HepG2 (cell line): Measurements from ENCODE around the gene TXN2. TPM values are rescaled to one million over a fixed set of nuclear protein-coding genes. Genes with fewer than 3 reads are reported as not detected.

Experiments
- ASH2L ChIP-seq: fragments of 300-600, 200-600 bp; sonication (generic); IDR thresholded peaks from 2 replicates; pipeline ENCODE4 v1.7.0; 2017; ENCODE audit warnings: low read depth, mild to moderate bottlenecking, moderate library complexity, mixed read lengths, low read length; ENCODE audit not compliant: insufficient read length
- GPN1 ChIP-seq: sonication (generic); formaldehyde crosslinking; IDR thresholded peaks from 2 replicates; pipeline ENCODE4 v1.5.1; 2020; ENCODE audit warnings: missing genetic modification reagents, borderline replicate concordance
- MEIS1 ChIP-seq: sonication (generic); formaldehyde crosslinking; IDR thresholded peaks from 2 replicates; pipeline ENCODE4 v1.9.0; 2021; ENCODE audit warnings: mild to moderate bottlenecking, missing genetic modification reagents, moderate library complexity, borderline replicate concordance
- NBN ChIP-seq: fragments of 450-650 bp; conservative IDR thresholded peaks from 2 replicates; pipeline ENCODE4 v1.6.1; 2017
- PTBP1 ChIP-seq: fragments of 200-400 bp; formaldehyde crosslinking; IDR thresholded peaks from 2 replicates; pipeline ENCODE4 v1.6.1; 2018; ENCODE audit warnings: low read length, low read depth; ENCODE audit not compliant: poor library complexity, severe bottlenecking
- SYNCRIP ChIP-seq: fragments of 200-400 bp; formaldehyde crosslinking; IDR thresholded peaks from 2 replicates; pipeline ENCODE4 v1.6.1; 2018; ENCODE audit warnings: mild to moderate bottlenecking, low read depth, low read length; ENCODE audit not compliant: insufficient read depth
- TFDP2 ChIP-seq: sonication (generic); formaldehyde crosslinking; IDR thresholded peaks from 2 replicates; pipeline ENCODE4 v1.4.0; 2020; ENCODE audit warnings: missing genetic modification reagents
- TGIF2 ChIP-seq: IDR thresholded peaks from 2 replicates; pipeline ENCODE4 v1.6.1; 2016; ENCODE audit warnings: control low read depth, missing compliant biosample characterization
- U2AF2 ChIP-seq: fragments of 200-400 bp; formaldehyde crosslinking; IDR thresholded peaks from 2 replicates; pipeline ENCODE4 v1.6.1; 2017; ENCODE audit warnings: low read depth, mild to moderate bottlenecking, low read length
- ZBTB38 ChIP-seq: sonication (generic); formaldehyde crosslinking; IDR thresholded peaks from 2 replicates; pipeline ENCODE4 v1.5.1; 2020; ENCODE audit warnings: mild to moderate bottlenecking, missing genetic modification reagents
- ZFP1 ChIP-seq: IDR thresholded peaks from 2 replicates; pipeline ENCODE4 v1.6.1; 2016
- ZKSCAN8 ChIP-seq: IDR thresholded peaks from 2 replicates; pipeline ENCODE4 v1.6.1; 2016; ENCODE audit warnings: borderline replicate concordance, missing genetic modification reagents, missing compliant biosample characterization
- ZNF124 ChIP-seq: sonication (generic); formaldehyde crosslinking; IDR thresholded peaks from 2 replicates; pipeline ENCODE4 v1.4.0; 2020; ENCODE audit warnings: missing genetic modification reagents
- ZNF207 ChIP-seq: fragments of 450-650 bp; IDR thresholded peaks from 2 replicates; pipeline ENCODE4 v1.6.1; 2016; ENCODE audit warnings: antibody characterized with exemption, borderline replicate concordance
- ZNF317 ChIP-seq: sonication (generic); formaldehyde crosslinking; IDR thresholded peaks from 2 replicates; pipeline ENCODE4 v1.5.0; 2020; ENCODE audit warnings: mild to moderate bottlenecking, missing genetic modification reagents
- polyA plus RNA-seq, 8 experiments: library from polyadenylated mRNA; depleted of rRNA in 3 of 8; stranded (reverse) in 7 of 8; unstranded in 1 of 8; fragments of >200 nt; fragmentation: Illumina TruSeq in 4 of 8; extraction: Trizol in 4 of 8; gene quantifications; 2 replicates each; pipeline versions ENCODE4 v1.2.1 to v1.2.3, GENCODE V29; 2011 to 2016; ENCODE audit warnings: low read depth in 4 of 8, missing spikeins in 1 of 8, mixed read lengths in 1 of 8; ENCODE audit not compliant: insufficient read depth in 1 of 8
- total RNA-seq, 5 experiments: library from RNA; depleted of rRNA; stranded (reverse); fragments of >200 nt; fragmentation: Illumina TruSeq; extraction: Trizol; gene quantifications; 2 replicates each; pipeline ENCODE4 v1.2.3, GENCODE V29; 2016; ENCODE audit warnings: low read depth in 1 of 5
- TF ChIP-seq, protein P1 (sequence below): sonication (generic); formaldehyde crosslinking; IDR thresholded peaks from 2 replicates; pipeline ENCODE4 v1.4.0; 2020; ENCODE audit warnings: mild to moderate bottlenecking, missing genetic modification reagents, borderline replicate concordance
- TF ChIP-seq, protein P2 (sequence below): sonication (generic); formaldehyde crosslinking; IDR thresholded peaks from 2 replicates; pipeline ENCODE4 v1.9.0; 2021; ENCODE audit warnings: missing genetic modification reagents, borderline replicate concordance
- TF ChIP-seq, protein P3 (sequence below): IDR thresholded peaks from 2 replicates; pipeline ENCODE4 v1.6.1; 2016; ENCODE audit warnings: low read depth
- TF ChIP-seq, protein P4 (sequence below): sonication (generic); formaldehyde crosslinking; IDR thresholded peaks from 2 replicates; pipeline ENCODE4 v1.8.0; 2022; ENCODE audit warnings: mild to moderate bottlenecking, missing genetic modification reagents

The TXN2 gene
- total and polyA plus RNA-seq, 2 of the 13 experiments (the other 11 are each of a cell fraction or from before 2014, with no cell fraction given): 41.4 to 109 TPM

DNA sequence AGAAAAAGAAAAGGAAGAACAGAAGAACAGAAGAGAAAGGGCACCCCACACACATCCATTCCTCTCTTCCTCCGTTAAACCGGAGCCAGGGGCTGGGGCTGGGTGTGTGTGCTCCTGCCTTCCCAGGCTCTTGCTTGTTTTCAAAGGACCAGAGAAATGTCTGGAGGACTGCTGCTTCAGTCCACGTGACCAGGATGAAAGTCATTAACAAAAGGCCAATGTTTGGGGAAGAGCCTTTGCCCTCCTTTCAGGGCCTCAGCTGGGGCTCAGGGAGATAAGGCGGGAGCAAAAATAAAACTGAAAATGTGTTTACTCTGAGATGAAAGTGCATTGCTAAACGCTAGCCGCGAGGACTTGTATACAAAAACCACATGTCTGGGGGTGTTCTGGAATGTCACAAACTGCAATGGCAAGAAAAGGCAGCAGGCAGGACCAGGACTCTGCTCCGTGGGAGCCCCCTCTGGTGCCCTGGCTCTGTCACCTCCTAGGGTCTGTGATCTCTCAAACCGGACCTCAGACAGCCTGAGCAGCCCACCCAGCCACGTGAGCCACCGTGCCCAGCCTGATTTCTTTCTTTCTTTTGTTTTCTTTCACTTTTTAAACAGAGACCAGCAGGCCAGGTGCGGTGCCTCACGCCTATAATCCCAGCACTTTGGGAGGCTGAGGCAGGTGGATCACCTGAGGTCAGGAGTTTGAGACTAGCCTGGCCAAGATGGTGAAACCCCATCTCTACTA is 62.1 kb downstream of the TXN2 start (continued):
- TF ChIP-seq U2AF2 (peak; percentile 79; the same call in 1 of the 2 replicates), ZNF207 (no peak), NBN (no peak), SYNCRIP (no peak), ZNF124 (CRISPR knock-in tag) (0 out of 2 replicates have a peak, but pooled peaks have one; percentile 62), GPN1 (CRISPR knock-in tag) (no peak), ZFP1 (CRISPR knock-in tag) (peak; percentile 93), PTBP1 (no peak), MEIS1 (no peak), ZKSCAN8 (peak; percentile 92), ZBTB38 (CRISPR knock-in tag) (peak; percentile 87; the same call in 1 of the 2 replicates), TGIF2 (CRISPR knock-in tag) (peak; percentile 95), ZNF317 (CRISPR knock-in tag) (0 out of 2 replicates have a peak, but pooled peaks have one; percentile 5), ASH2L (peak; percentile 73), TFDP2 (CRISPR knock-in tag) (peak; percentile 76)
- TF ChIP-seq, protein P1, sequence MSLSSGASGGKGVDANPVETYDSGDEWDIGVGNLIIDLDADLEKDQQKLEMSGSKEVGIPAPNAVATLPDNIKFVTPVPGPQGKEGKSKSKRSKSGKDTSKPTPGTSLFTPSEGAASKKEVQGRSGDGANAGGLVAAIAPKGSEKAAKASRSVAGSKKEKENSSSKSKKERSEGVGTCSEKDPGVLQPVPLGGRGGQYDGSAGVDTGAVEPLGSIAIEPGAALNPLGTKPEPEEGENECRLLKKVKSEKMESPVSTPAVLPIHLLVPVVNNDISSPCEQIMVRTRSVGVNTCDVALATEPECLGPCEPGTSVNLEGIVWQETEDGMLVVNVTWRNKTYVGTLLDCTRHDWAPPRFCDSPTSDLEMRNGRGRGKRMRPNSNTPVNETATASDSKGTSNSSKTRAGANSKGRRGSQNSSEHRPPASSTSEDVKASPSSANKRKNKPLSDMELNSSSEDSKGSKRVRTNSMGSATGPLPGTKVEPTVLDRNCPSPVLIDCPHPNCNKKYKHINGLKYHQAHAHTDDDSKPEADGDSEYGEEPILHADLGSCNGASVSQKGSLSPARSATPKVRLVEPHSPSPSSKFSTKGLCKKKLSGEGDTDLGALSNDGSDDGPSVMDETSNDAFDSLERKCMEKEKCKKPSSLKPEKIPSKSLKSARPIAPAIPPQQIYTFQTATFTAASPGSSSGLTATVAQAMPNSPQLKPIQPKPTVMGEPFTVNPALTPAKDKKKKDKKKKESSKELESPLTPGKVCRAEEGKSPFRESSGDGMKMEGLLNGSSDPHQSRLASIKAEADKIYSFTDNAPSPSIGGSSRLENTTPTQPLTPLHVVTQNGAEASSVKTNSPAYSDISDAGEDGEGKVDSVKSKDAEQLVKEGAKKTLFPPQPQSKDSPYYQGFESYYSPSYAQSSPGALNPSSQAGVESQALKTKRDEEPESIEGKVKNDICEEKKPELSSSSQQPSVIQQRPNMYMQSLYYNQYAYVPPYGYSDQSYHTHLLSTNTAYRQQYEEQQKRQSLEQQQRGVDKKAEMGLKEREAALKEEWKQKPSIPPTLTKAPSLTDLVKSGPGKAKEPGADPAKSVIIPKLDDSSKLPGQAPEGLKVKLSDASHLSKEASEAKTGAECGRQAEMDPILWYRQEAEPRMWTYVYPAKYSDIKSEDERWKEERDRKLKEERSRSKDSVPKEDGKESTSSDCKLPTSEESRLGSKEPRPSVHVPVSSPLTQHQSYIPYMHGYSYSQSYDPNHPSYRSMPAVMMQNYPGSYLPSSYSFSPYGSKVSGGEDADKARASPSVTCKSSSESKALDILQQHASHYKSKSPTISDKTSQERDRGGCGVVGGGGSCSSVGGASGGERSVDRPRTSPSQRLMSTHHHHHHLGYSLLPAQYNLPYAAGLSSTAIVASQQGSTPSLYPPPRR (CRISPR knock-in tag): peak; percentile 96
- TF ChIP-seq, protein P2, sequence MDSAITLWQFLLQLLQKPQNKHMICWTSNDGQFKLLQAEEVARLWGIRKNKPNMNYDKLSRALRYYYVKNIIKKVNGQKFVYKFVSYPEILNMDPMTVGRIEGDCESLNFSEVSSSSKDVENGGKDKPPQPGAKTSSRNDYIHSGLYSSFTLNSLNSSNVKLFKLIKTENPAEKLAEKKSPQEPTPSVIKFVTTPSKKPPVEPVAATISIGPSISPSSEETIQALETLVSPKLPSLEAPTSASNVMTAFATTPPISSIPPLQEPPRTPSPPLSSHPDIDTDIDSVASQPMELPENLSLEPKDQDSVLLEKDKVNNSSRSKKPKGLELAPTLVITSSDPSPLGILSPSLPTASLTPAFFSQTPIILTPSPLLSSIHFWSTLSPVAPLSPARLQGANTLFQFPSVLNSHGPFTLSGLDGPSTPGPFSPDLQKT (CRISPR knock-in tag): no peak
- TF ChIP-seq, protein P3, sequence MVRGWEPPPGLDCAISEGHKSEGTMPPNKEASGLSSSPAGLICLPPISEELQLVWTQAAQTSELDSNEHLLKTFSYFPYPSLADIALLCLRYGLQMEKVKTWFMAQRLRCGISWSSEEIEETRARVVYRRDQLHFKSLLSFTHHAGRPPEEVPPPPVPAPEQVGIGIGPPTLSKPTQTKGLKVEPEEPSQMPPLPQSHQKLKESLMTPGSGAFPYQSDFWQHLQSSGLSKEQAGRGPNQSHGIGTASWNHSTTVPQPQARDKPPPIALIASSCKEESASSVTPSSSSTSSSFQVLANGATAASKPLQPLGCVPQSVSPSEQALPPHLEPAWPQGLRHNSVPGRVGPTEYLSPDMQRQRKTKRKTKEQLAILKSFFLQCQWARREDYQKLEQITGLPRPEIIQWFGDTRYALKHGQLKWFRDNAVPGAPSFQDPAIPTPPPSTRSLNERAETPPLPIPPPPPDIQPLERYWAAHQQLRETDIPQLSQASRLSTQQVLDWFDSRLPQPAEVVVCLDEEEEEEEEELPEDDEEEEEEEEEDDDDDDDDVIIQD (CRISPR knock-in tag): peak; percentile 35; the same call in 1 of the 2 replicates
- TF ChIP-seq, protein P4, sequence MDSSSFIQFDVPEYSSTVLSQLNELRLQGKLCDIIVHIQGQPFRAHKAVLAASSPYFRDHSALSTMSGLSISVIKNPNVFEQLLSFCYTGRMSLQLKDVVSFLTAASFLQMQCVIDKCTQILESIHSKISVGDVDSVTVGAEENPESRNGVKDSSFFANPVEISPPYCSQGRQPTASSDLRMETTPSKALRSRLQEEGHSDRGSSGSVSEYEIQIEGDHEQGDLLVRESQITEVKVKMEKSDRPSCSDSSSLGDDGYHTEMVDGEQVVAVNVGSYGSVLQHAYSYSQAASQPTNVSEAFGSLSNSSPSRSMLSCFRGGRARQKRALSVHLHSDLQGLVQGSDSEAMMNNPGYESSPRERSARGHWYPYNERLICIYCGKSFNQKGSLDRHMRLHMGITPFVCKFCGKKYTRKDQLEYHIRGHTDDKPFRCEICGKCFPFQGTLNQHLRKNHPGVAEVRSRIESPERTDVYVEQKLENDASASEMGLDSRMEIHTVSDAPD (CRISPR knock-in tag): no peak
